Kidney (tissue), 22 donors: ENCODE measurements around the gene ESYT3. TPM values are rescaled to one million over a fixed set of nuclear protein-coding genes. Genes with fewer than 3 reads are reported as not detected.

ENCODE experiments used
- DNase-seq, 5 donors: peaks; one replicate each; pipeline ENCODE4 v3.0.0-alpha.2; 2013 to 2020
- FAIRE-seq: peaks from 2 replicates; lab custom pipeline; 2012; peaks lifted over from hg19 to GRCh38; lab: Jason Lieb, UNC
- H3K27ac ChIP-seq, 2 donors: one replicate each; pipeline ENCODE4 v1.7.0; 2013; ENCODE audit warnings: low read depth in 2 of 2, low read length in 2 of 2, inconsistent platforms in 1 of 2
- H3K27me3 ChIP-seq: one replicate; pipeline ENCODE4 v1.7.1; 2013; ENCODE audit warnings: low read length, inconsistent platforms; ENCODE audit not compliant: control insufficient read depth, insufficient read depth
- H3K36me3 ChIP-seq, 3 donors: one replicate each; pipeline versions ENCODE4 v1.7.0 to v1.7.1; 2013; ENCODE audit warnings: low read length in 3 of 3, control low read depth in 1 of 3, inconsistent platforms in 1 of 3; ENCODE audit not compliant: insufficient read depth in 3 of 3, control insufficient read depth in 2 of 3
- H3K4me1 ChIP-seq, 3 donors: one replicate each; pipeline versions ENCODE4 v1.7.0 to v1.7.1; 2013; ENCODE audit warnings: low read length in 3 of 3, inconsistent platforms in 1 of 3, low read depth in 1 of 3; ENCODE audit not compliant: control insufficient read depth in 2 of 3, insufficient read depth in 2 of 3
- H3K4me3 ChIP-seq, 3 donors: one replicate each; pipeline versions ENCODE4 v1.7.0 to v1.8.1; 2013; ENCODE audit warnings: low read length in 3 of 3, control low read depth in 1 of 3, inconsistent platforms in 1 of 3
- H3K9ac ChIP-seq, 3 donors: one replicate each; pipeline versions ENCODE4 v1.7.0 to v1.7.1; 2013; ENCODE audit warnings: low read length in 3 of 3, control low read depth in 1 of 3, inconsistent platforms in 1 of 3
- H3K9me3 ChIP-seq, 3 donors: one replicate each; pipeline versions ENCODE4 v1.7.0 to v1.7.1; 2013; ENCODE audit warnings: low read length in 3 of 3, control low read depth in 1 of 3, inconsistent platforms in 1 of 3; ENCODE audit not compliant: control insufficient read depth in 2 of 3, insufficient read depth in 1 of 3
- intact Hi-C: fragments of 100-400 bp; cut with DNase I; formaldehyde crosslinking; loops from one replicate; pipeline ENCODE4 v1.11.1; 2022
- long read RNA-seq, 10 donors: library from polyadenylated mRNA in 1 of 10; unstranded in 1 of 10; transcript quantifications; one replicate each; pipeline ENCODE4 v2.0.0 and lab custom pipeline, GENCODE V29; 2021 to 2026
- polyA plus RNA-seq: library from polyadenylated mRNA; stranded (reverse); fragments of 350-450 nt; fragmentation: Illumina TruSeq; extraction: RNeasy Lipid Tissue Mini Kit (QIAGEN cat#74804); gene quantifications from one replicate; pipeline ENCODE4 v1.2.3, GENCODE V29; 2014; ENCODE audit warnings: low read depth, low replicate concordance; ENCODE audit not compliant: insufficient read depth
- total RNA-seq: library from RNA; stranded (reverse); fragmentation: NEBNext Ultra II Directional; extraction: Animal tissue kit (Norgen Biotek cat#: 25700); gene quantifications from one replicate; pipeline ENCODE4 v1.2.1, GENCODE V29; 2021
- TF ChIP-seq, protein P1 (sequence below): IDR thresholded peaks from 3 replicates; pipeline ENCODE4 v1.5.1; 2012; ENCODE audit warnings: mild to moderate bottlenecking, moderate library complexity, borderline replicate concordance; ENCODE audit not compliant: insufficient read depth; ENCODE audit errors: extremely low read depth
- donor health status: control.
- donor health status: control.
- donor health status: control.
- donor health status: control.
- donor health status: control.
- donor health status: DM: yes; HTN: yes; CAD: no.
- donor health status: Normal renal cell carcinoma (clear cell type).

The ESYT3 gene, protein sequence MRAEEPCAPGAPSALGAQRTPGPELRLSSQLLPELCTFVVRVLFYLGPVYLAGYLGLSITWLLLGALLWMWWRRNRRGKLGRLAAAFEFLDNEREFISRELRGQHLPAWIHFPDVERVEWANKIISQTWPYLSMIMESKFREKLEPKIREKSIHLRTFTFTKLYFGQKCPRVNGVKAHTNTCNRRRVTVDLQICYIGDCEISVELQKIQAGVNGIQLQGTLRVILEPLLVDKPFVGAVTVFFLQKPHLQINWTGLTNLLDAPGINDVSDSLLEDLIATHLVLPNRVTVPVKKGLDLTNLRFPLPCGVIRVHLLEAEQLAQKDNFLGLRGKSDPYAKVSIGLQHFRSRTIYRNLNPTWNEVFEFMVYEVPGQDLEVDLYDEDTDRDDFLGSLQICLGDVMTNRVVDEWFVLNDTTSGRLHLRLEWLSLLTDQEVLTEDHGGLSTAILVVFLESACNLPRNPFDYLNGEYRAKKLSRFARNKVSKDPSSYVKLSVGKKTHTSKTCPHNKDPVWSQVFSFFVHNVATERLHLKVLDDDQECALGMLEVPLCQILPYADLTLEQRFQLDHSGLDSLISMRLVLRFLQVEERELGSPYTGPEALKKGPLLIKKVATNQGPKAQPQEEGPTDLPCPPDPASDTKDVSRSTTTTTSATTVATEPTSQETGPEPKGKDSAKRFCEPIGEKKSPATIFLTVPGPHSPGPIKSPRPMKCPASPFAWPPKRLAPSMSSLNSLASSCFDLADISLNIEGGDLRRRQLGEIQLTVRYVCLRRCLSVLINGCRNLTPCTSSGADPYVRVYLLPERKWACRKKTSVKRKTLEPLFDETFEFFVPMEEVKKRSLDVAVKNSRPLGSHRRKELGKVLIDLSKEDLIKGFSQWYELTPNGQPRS
- 5.3 TPM for total RNA-seq
- 1.5 TPM for polyA plus RNA-seq
- long read RNA-seq, donor 1: 0 reads
- long read RNA-seq, donor 2: 0 reads
- long read RNA-seq, donor 3: 0 reads
- long read RNA-seq, donor 4: 0 reads
- long read RNA-seq, donor 5: 0 reads
- long read RNA-seq, donor 6: 0 reads
- long read RNA-seq, donor 7, partial matches to known transcripts: 1 of 4 reads
- long read RNA-seq, donor 7, other reads (novel, unspliced or antisense): 2 of 4 reads
- long read RNA-seq, donor 8: 0 reads
- long read RNA-seq, donor 9: 0 reads
- long read RNA-seq, donor 10: 0 reads

- peak within 1 kb of the TSS in 1 of 2 donors; percentile 28 for H3K27ac ChIP-seq
- no peaks in the 10 kb centered on the region for H3K36me3 ChIP-seq
- FAIRE-seq (peak; percentile 25), DNase-seq (peak; percentile 79 to 94 (median 84))
- no peaks in the 10 kb centered on the region for H3K9me3 ChIP-seq
- peak within 1 kb of the TSS in 2 of 3 donors; percentile 55 to 59 for H3K4me3 ChIP-seq
- intact Hi-C loops: no loop called here
- H3K4me1 ChIP-seq: peaks cover 0 to 8% (median 0%) of the 10 kb centered on the region in 3 donors
- peak within 1 kb of the TSS in 1 of 3 donors; percentile 34 for H3K9ac ChIP-seq
- TF ChIP-seq, protein P1, sequence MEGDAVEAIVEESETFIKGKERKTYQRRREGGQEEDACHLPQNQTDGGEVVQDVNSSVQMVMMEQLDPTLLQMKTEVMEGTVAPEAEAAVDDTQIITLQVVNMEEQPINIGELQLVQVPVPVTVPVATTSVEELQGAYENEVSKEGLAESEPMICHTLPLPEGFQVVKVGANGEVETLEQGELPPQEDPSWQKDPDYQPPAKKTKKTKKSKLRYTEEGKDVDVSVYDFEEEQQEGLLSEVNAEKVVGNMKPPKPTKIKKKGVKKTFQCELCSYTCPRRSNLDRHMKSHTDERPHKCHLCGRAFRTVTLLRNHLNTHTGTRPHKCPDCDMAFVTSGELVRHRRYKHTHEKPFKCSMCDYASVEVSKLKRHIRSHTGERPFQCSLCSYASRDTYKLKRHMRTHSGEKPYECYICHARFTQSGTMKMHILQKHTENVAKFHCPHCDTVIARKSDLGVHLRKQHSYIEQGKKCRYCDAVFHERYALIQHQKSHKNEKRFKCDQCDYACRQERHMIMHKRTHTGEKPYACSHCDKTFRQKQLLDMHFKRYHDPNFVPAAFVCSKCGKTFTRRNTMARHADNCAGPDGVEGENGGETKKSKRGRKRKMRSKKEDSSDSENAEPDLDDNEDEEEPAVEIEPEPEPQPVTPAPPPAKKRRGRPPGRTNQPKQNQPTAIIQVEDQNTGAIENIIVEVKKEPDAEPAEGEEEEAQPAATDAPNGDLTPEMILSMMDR: no peak
- peaks cover 16% of the 10 kb centered on the region for H3K27me3 ChIP-seq
Observed at GRCh38 chr3:138434276-138434874, at the start of gene ESYT3. Gene ESYT3 (plus strand): TSS chr3:138434616. CDS start chr3:138434799, 183 bp downstream.

DNA sequence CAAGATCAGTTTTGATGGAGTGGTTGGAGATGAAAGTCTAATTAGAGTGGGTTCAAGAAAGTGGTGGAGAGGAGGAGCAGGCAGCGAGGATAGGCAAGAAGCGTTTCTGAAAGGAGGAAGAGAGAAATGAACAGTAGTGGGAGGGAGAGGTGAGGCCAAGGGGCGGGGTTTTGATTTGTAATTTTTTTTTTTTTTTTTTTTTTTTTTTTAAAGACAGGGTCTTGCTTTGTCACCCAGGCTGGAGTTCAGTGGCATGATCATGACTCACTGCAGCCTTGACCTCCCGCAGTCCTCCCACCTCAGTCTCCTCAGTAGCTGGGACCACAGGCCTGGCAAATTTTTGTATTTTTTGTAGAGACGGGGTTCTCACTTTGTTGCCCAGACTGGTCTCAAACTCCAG, 49.4 kb upstream of the ESYT3 start:
- no peaks in the 10 kb centered on the region for H3K36me3 ChIP-seq
- TF ChIP-seq, protein P1: no peak
- H3K9me3 ChIP-seq: no peaks in the 10 kb centered on the region
- FAIRE-seq: no peak
- intact Hi-C loops: no loop called here
- H3K27ac ChIP-seq: no peak overlapping the region
- no peaks in the 10 kb centered on the region for H3K27me3 ChIP-seq
- no peak overlapping the region for H3K9ac ChIP-seq
- H3K4me3 ChIP-seq: no peak overlapping the region
- H3K4me1 ChIP-seq: peaks cover 0 to 18% (median 12%) of the 10 kb centered on the region in 3 donors
- no peak for DNase-seq

DNA sequence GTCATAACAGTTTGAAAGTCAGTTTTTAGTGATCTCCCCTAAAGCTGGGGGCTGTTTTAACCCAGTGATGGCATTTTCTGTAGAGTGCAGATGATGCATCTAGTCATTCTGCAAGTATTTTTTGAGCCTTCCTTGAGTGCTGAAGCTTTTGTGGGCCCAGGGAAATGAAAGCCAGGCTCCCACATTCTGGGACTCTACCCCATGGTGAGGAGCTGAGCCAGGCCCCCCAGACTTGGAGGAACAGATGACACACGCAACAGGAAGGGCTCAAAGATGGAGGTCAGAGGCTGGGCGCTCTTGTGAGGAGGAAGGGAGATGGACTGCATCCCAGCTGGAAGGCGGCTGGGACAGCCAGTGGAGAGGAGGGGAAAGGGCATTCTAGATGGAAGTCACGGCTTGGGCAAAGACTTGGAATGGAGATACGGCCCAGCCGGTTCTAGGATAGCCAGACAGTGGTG, 45.2 kb upstream of the ESYT3 start:
- DNase-seq (no peak), FAIRE-seq (no peak)
- H3K9ac ChIP-seq: no peak overlapping the region
- H3K27me3 ChIP-seq: no peaks in the 10 kb centered on the region
- H3K9me3 ChIP-seq: no peaks in the 10 kb centered on the region
- H3K4me3 ChIP-seq: no peak overlapping the region
- H3K36me3 ChIP-seq: no peaks in the 10 kb centered on the region
- no peak overlapping the region for H3K27ac ChIP-seq
- peaks cover 0 to 3% (median 0%) of the 10 kb centered on the region in 3 donors for H3K4me1 ChIP-seq
- TF ChIP-seq, protein P1: no peak
- intact Hi-C loops: no loop called here
